ENCODE measurements around the gene RTN4R. TPM values are rescaled to one million over a fixed set of nuclear protein-coding genes. Genes with fewer than 3 reads are reported as not detected.

Gene RTN4R
- total RNA-seq, 4 donors from 2014 or later, result 9.1 to 15.7 (median 12.9) TPM

DNA sequence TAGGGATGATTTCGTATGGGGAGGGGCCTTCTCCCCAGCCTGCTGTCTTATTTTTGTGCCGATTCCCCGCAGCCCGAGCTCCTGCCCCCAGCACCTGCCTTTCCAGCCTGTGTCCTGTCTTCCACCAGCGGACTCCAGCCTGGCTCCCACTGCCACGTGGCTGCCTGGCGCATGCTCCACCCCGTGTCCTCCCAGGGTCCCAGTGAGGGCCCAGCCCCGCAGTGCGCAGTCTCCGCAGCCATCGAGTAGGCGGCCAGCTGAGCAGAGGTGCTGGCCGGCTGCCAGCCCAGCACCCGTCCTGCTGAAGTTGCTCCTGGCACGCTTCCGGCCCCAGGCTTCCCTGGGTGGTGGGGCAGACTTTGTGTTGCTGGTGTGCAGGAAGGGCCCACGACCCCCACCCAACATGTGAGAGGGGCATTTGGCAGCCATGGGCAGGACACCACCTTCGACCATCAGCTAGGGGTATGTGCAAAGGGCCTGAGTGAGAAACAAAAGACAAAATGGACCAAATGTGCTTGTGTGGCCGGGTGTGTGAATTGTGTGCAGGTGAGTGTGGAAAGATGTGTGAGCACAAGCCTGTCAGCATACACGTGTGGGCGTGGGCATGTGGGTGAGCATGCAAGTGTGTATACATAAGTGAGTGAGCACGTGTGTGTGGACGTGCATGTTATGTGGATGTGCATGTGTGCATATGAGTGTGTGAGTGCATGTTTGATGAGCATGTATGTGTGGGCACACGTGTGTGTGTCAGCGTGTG, 55.9 kb downstream of the RTN4R start:
- no peak for TF ChIP-seq POLR2A (IDR thresholded peaks at IDR 0.05)
- TF ChIP-seq, protein P1, sequence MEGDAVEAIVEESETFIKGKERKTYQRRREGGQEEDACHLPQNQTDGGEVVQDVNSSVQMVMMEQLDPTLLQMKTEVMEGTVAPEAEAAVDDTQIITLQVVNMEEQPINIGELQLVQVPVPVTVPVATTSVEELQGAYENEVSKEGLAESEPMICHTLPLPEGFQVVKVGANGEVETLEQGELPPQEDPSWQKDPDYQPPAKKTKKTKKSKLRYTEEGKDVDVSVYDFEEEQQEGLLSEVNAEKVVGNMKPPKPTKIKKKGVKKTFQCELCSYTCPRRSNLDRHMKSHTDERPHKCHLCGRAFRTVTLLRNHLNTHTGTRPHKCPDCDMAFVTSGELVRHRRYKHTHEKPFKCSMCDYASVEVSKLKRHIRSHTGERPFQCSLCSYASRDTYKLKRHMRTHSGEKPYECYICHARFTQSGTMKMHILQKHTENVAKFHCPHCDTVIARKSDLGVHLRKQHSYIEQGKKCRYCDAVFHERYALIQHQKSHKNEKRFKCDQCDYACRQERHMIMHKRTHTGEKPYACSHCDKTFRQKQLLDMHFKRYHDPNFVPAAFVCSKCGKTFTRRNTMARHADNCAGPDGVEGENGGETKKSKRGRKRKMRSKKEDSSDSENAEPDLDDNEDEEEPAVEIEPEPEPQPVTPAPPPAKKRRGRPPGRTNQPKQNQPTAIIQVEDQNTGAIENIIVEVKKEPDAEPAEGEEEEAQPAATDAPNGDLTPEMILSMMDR (IDR thresholded peaks at IDR 0.05), result no peak
- 57 to 71% methylated on average over 26 of the region's 26 CpGs for WGBS, 2 donors
- intact Hi-C loops (cut with DNase I; ENCODE audit: low total_unique reads), result no loop called here
- H3K4me3 ChIP-seq (ENCODE audit: low read depth, poor library complexity, severe bottlenecking), result no peak overlapping the region
- DNase-seq (ENCODE audit: low spot score in 2 of 2), result no peak

DNA sequence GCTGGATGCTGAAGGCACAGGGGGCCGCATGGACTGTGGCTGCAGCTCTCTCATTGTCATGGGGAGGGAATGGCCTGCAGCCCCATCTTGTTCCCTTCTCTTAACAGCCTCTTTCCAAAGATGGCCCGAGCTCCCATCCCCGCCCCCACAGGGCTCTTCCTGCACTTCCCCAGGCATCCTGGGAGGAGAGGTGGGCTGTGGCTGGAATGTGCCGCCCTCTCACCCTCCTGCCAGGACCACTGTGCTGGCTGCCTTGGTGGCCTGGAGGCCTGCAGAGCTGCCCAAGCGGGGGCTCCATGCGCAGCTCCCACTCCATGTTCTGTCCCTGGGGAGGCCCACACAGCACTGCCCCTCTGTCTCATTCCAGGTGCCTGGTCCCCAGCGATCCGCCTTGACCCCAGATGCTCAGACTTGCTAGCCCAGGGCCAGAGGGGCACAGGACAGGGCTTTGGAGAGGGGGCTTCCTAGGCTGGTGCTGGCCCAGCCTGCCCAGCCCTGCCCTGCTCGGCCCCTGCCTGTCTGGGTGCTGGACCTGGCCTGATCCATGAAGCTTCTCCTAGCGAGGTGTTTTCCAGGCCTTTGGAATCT, 56.6 kb downstream of the RTN4R start:
- 81 to 88% methylated on average over 8 to 10 of the region's 10 CpGs for WGBS, 2 donors
- TF ChIP-seq POLR2A (IDR thresholded peaks at IDR 0.05), result no peak
- TF ChIP-seq, protein P1 (IDR thresholded peaks at IDR 0.05), result no peak
- no peak overlapping the region for H3K4me3 ChIP-seq (ENCODE audit: low read depth, poor library complexity, severe bottlenecking)
- intact Hi-C loops (cut with DNase I; ENCODE audit: low total_unique reads), result no loop called here
- DNase-seq (ENCODE audit: low spot score in 2 of 2), result no peak

DNA sequence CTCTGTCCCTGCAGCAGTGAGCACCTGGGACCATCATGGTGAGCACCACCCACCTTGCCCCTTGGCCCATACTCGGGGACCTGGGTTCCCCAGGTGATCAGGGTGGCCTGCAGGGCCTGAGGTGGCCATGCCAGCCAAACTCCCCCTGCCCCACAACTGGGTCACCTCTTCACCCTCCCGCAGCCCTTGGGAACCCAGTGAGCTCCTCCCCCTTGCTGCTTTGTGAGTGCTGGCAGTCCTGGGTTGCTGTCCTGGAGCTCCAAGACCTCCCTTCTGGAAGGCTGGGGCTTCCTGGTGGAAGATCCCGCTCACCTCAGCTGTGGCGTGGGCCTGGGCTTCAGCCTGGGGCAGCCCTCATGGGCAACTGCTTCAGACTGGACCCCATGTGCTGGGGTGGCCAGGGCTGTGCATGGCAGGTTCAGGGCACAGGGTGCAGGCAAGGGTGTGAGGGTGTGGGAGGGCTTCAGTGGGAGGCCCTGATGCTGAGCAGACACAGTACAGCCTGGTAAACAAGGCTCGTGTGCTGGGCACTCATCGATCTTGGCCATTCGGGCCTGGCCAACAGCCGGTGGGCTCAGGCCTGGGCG, 57.6 kb downstream of the RTN4R start:
- WGBS, 2 donors, result 91 to 93% methylated on average over 3 to 8 of the region's 9 CpGs
- intact Hi-C loops (cut with DNase I; ENCODE audit: low total_unique reads), result no loop called here
- no peak for DNase-seq (ENCODE audit: low spot score in 2 of 2)
- H3K4me3 ChIP-seq (ENCODE audit: low read depth, poor library complexity, severe bottlenecking), result no peak overlapping the region
- TF ChIP-seq, protein P1 (IDR thresholded peaks at IDR 0.05), result no peak
- TF ChIP-seq POLR2A (IDR thresholded peaks at IDR 0.05), result no peak

DNA sequence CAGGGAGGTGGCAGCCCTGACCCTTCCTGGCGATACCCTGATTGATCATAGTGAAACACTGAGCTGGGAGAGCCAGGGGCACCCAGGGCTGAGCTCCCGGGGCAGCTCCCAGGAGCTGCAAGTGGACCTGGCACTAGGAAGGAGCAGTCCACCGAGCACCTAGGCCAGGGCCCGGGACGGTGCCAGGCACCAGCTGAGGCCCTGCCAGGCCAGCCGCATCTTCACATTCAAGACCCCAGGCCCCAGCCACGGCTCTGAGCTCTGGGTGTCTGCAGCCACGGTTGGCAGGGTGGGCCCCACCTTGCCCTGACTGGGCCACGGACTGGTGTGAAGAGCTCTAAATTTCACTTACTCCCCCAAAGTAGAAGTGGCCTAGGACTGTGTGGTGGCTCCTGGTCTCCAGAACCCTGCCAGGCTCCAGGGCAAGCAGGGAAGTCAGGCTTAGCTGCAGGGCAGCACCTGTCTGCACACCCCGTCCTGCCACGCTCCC, 58.3 kb downstream of the RTN4R start:
- intact Hi-C loops (cut with DNase I; ENCODE audit: low total_unique reads), result no loop called here
- H3K4me3 ChIP-seq (ENCODE audit: low read depth, poor library complexity, severe bottlenecking), result no peak overlapping the region
- 82 to 87% methylated on average over 6 to 10 of the region's 11 CpGs for WGBS, 2 donors
- no peak for TF ChIP-seq POLR2A (IDR thresholded peaks at IDR 0.05)
- TF ChIP-seq, protein P1 (IDR thresholded peaks at IDR 0.05), result no peak
- no peak for DNase-seq (ENCODE audit: low spot score in 2 of 2)

DNA sequence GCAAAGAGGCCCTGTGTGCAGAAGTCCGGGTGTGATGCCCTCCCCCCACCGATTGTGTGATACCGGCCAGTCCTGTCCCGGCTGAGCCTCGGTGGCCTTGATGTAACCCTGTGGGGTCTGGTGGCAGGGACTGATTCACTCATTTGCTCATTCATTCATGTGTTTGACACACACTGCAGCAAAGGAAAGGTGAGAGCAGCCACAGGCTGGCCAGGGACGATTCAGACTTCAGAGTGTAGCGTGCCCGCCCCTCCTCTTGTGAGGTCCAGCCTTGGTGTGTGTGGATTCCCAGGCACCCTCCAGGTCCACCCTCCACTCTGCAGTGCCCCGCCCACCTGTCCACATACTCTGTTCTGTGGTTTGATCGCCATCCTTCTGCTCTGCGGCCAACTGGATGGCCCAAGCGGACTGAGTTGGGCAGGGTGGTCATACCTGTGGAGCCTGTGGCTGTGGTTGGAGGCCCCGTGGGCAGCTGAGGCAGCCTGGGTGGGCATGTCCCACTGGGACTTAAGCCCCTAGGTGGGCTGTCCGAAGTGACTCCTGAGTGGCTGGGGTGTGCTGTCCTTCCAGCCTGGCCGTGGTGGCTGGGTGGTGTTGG, 59.3 kb downstream of the RTN4R start:
- no peak for DNase-seq (ENCODE audit: low spot score in 2 of 2)
- intact Hi-C loops (cut with DNase I; ENCODE audit: low total_unique reads), result no loop called here
- TF ChIP-seq, protein P1 (IDR thresholded peaks at IDR 0.05), result no peak
- TF ChIP-seq POLR2A (IDR thresholded peaks at IDR 0.05), result no peak
- H3K4me3 ChIP-seq (ENCODE audit: low read depth, poor library complexity, severe bottlenecking), result no peak overlapping the region
- 87 to 91% methylated on average over 15 of the region's 15 CpGs for WGBS, 2 donors

All from lower leg skin (tissue), 4 donors.